Stomach (tissue), 4 donors: ENCODE measurements around the gene COL12A1.

Source experiments
- CTCF ChIP-seq, 7 experiments: fragments of 450-650 bp in 4 of 7; fragments of 200-600 bp in 3 of 7; sonication (generic) in 3 of 7; IDR thresholded peaks; one replicate each; pipeline ENCODE4 v1.5.1; 2016 to 2019; ENCODE audit warnings: antibody characterized with exemption in 7 of 7, control low read depth in 2 of 7, mild to moderate bottlenecking in 1 of 7
- EP300 ChIP-seq: sonication (generic); formaldehyde crosslinking; IDR thresholded peaks from one replicate; pipeline ENCODE4 v1.6.1; 2017; ENCODE audit warnings: antibody characterized with exemption
- POLR2A ChIP-seq, 4 donors: fragments of 450-650 bp; IDR thresholded peaks; one replicate each; pipeline ENCODE4 v1.6.1; 2016; ENCODE audit warnings: antibody characterized with exemption in 4 of 4, control low read depth in 2 of 4, mild to moderate bottlenecking in 1 of 4, moderate library complexity in 1 of 4
- POLR2AphosphoS5 ChIP-seq, 3 donors: sonication (generic); formaldehyde crosslinking; IDR thresholded peaks; one replicate each; pipeline ENCODE4 v1.6.1; 2016; ENCODE audit warnings: antibody characterized with exemption in 3 of 3

- TF ChIP-seq CTCF (IDR thresholded peaks at IDR 0.05), result no peak
- TF ChIP-seq POLR2AphosphoS5 (IDR thresholded peaks at IDR 0.05), result no peak
- no peak for TF ChIP-seq POLR2A (IDR thresholded peaks at IDR 0.05)
- TF ChIP-seq EP300, result no peak
These were observed 70.4 kb downstream of the COL12A1 start for GRCh38 chr6:75135450-75135849.
